Fibroblast of mammary gland (primary cell): ENCODE results near the gene RAB15.

ENCODE experiments used
- DNase-seq: peaks from one replicate; pipeline ENCODE4 v3.0.0-alpha.2; 2010; ENCODE audit warnings: low read depth
- H3K4me3 ChIP-seq: 2 replicates; pipeline ENCODE4 v1.5.1; 2011; ENCODE audit warnings: low read depth, mild to moderate bottlenecking, low read length, moderate library complexity; ENCODE audit not compliant: control insufficient read depth
- CTCF ChIP-seq: conservative IDR thresholded peaks from 2 replicates; pipeline ENCODE4 v1.5.1; 2011; ENCODE audit warnings: low read depth, low read length, inconsistent platforms; ENCODE audit not compliant: control insufficient read depth, insufficient read depth

Gene RAB15

GRCh38 chr14:64960762-64961276 is 11.3 kb downstream of the RAB15 start:
- TF ChIP-seq CTCF: no peak
- H3K4me3 ChIP-seq: no peak overlapping the region
- DNase-seq: no peak

GRCh38 chr14:64958743-64959142 is 13.4 kb downstream of the RAB15 start:
- no peak overlapping the region for H3K4me3 ChIP-seq
- no peak for DNase-seq
- TF ChIP-seq CTCF: no peak

GRCh38 chr14:64958201-64958600 is 13.9 kb downstream of the RAB15 start:
- no peak overlapping the region for H3K4me3 ChIP-seq
- no peak for DNase-seq
- no peak for TF ChIP-seq CTCF

GRCh38 chr14:64956697-64957406 is 15.3 kb downstream of the RAB15 start:
- H3K4me3 ChIP-seq: no peak overlapping the region
- no peak for DNase-seq
- TF ChIP-seq CTCF: no peak

- no peak for TF ChIP-seq CTCF
- DNase-seq: no peak
- no peak overlapping the region for H3K4me3 ChIP-seq
These were observed 16.8 kb downstream of the RAB15 start for GRCh38 chr14:64955297-64955696.

- no peak for DNase-seq
- no peak overlapping the region for H3K4me3 ChIP-seq
- no peak for TF ChIP-seq CTCF
These were observed 17.5 kb downstream of the RAB15 start for GRCh38 chr14:64954491-64955240.

- no peak overlapping the region for H3K4me3 ChIP-seq
- TF ChIP-seq CTCF: no peak
- no peak for DNase-seq
These were observed 18.5 kb downstream of the RAB15 start for GRCh38 chr14:64953661-64954060.
